Measurements from ENCODE around the gene OSBPL8. TPM values are rescaled to one million over a fixed set of nuclear protein-coding genes. Genes with fewer than 3 reads are reported as not detected.

The OSBPL8 gene
- total RNA-seq, 4 donors from 2014 or later, result 83.6 to 131 (median 97.4) TPM

GRCh38 chr12:76520348-76520747 lies 39.2 kb downstream of the OSBPL8 start:
- no peak for TF ChIP-seq CTCF (IDR thresholded peaks at IDR 0.05; ENCODE audit: low read depth)

- no peak for TF ChIP-seq CTCF (IDR thresholded peaks at IDR 0.05; ENCODE audit: low read depth)
Measured at GRCh38 chr12:76519538-76519937, 40.0 kb downstream of the OSBPL8 start.

- TF ChIP-seq CTCF (IDR thresholded peaks at IDR 0.05; ENCODE audit: low read depth), result no peak
Measured at GRCh38 chr12:76518699-76519098, 40.9 kb downstream of the OSBPL8 start.

GRCh38 chr12:76515271-76515670 lies 44.3 kb downstream of the OSBPL8 start:
- no peak for TF ChIP-seq CTCF (IDR thresholded peaks at IDR 0.05; ENCODE audit: low read depth)

GRCh38 chr12:76508128-76508980 lies 51.2 kb downstream of the OSBPL8 start:
- TF ChIP-seq CTCF (IDR thresholded peaks at IDR 0.05; ENCODE audit: low read depth), result no peak

GRCh38 chr12:76506149-76506548 lies 53.4 kb downstream of the OSBPL8 start:
- TF ChIP-seq CTCF (IDR thresholded peaks at IDR 0.05; ENCODE audit: low read depth), result no peak

GRCh38 chr12:76505050-76505449 lies 54.5 kb downstream of the OSBPL8 start:
- no peak for TF ChIP-seq CTCF (IDR thresholded peaks at IDR 0.05; ENCODE audit: low read depth)

All from subcutaneous adipose tissue (tissue), 4 donors.